ENCODE results near the gene VIP. TPM values are rescaled to one million over a fixed set of nuclear protein-coding genes. Genes with fewer than 3 reads are reported as not detected.

Gene VIP
- total and polyA plus RNA-seq, 5 experiments from 2014 or later = not detected

Other genes starting within 250 kb of the VIP start
- gene SYNE1, start 113.4 kb upstream of the VIP start, total RNA-seq = 100 to 1,000 TPM; 170 to 186 TPM
- 10 to 100 TPM; 40.7 to 69.5 (median 41.5) TPM for gene SYNE1, start 113.4 kb upstream of the VIP start, polyA plus RNA-seq
- gene MYCT1, start 52.9 kb upstream of the VIP start, total RNA-seq = not detected
- not detected for gene MYCT1, start 52.9 kb upstream of the VIP start, polyA plus RNA-seq
- gene FBXO5, start 232.2 kb downstream of the VIP start, total RNA-seq = 1 to 10 TPM; 7.8 TPM
- gene FBXO5, start 232.2 kb downstream of the VIP start, polyA plus RNA-seq = 1 to 10 TPM; 4.3 to 7.1 (median 5.9) TPM